ENCODE data around the gene LMBRD1.

DNA sequence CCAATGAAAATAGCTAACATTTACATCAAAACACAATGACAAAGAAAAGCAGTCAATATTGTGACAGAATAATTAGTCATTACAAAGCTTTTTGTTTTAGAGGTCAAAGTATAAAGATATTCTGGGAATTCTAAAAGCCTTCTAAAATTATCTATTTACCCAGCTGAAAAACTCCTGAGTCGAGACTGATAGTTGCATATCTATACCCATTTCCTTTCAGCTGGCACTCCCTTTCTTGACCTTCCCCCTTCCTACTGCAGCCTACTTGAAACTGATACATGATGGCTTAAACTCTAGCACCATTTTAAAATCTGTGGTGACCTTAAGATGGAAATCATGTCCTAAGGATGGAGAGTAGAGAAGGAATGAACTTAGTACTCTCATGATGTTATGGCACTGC is 38.6 kb downstream of the LMBRD1 start:
- TF ChIP-seq CTCF (IDR thresholded peaks at IDR 0.05): no peak
- no peak for TF ChIP-seq POLR2A (IDR thresholded peaks at IDR 0.05)
- TF ChIP-seq EP300 (IDR thresholded peaks at IDR 0.05): no peak

Data from ovary (tissue), 3 donors.